PC-3 (cell line): ENCODE measurements around the gene DDX10. TPM values are rescaled to one million over a fixed set of nuclear protein-coding genes. Genes with fewer than 3 reads are reported as not detected.

ENCODE experiments used
- ATAC-seq: fragments of 200-7000 bp; cut with Tn5 transposase; 2 replicates; pipeline ENCODE4 v1.9.1; 2020; ENCODE audit warnings: mild to moderate bottlenecking, moderate library complexity
- BruUV-seq: library from RNA; stranded (reverse); fragments of 400-500 nt; replicated peaks from 2 replicates; lab custom pipeline; 2021; lab: Mats Ljungman, UMichigan
- CTCF ChIA-PET: fragments of 300-600 bp; sonication (Branson Sonifier 250); formaldehyde crosslinking; loops from one replicate; lab custom pipeline; 2022; ENCODE audit warnings: antibody characterized with exemption; lab: Charles Lee
- POLR2A ChIA-PET: fragments of 300-600 bp; sonication (Branson Sonifier 250); formaldehyde crosslinking; loops from one replicate; lab custom pipeline; 2022; ENCODE audit warnings: antibody characterized with exemption; ENCODE audit not compliant: unreplicated experiment; lab: Charles Lee
- DNase-seq: peaks from one replicate; pipeline ENCODE4 v3.0.0-alpha.2; 2015
- H2AFZ ChIP-seq: fragments of 300-600 bp; sonication (generic); 2 replicates; pipeline ENCODE4 v1.6.0; 2016; ENCODE audit warnings: antibody characterized with exemption, low read length
- H3F3A ChIP-seq: fragments of 300-600 bp; sonication (generic); one replicate; pipeline ENCODE4 v1.6.0; 2017; ENCODE audit warnings: antibody characterized with exemption, low read length, control low read depth, mild to moderate bottlenecking; ENCODE audit not compliant: unreplicated experiment
- H3K27ac ChIP-seq: fragments of 300-600 bp; sonication (generic); 2 replicates; pipeline ENCODE4 v1.5.1; 2016; ENCODE audit warnings: mild to moderate bottlenecking, low read length
- H3K27me3 ChIP-seq: fragments of 300-600 bp; sonication (generic); 2 replicates; pipeline ENCODE4 v1.6.1; 2016; ENCODE audit warnings: low read length, mixed read lengths
- H3K36me3 ChIP-seq: fragments of 300-600 bp; sonication (generic); 2 replicates; pipeline ENCODE4 v1.6.1; 2016; ENCODE audit warnings: low read depth, mixed run types, low read length, mixed read lengths
- H3K4me1 ChIP-seq: fragments of 300-600 bp; sonication (generic); 2 replicates; pipeline ENCODE4 v1.5.1; 2016; ENCODE audit warnings: low read length; ENCODE audit not compliant: insufficient read depth
- H3K4me2 ChIP-seq: fragments of 300-600 bp; sonication (generic); 2 replicates; pipeline ENCODE4 v1.6.0; 2016; ENCODE audit warnings: low read length
- H3K4me3 ChIP-seq: fragments of 300-600 bp; sonication (generic); 2 replicates; pipeline ENCODE4 v1.5.1; 2016; ENCODE audit warnings: mild to moderate bottlenecking, low read length, mixed read lengths
- H3K79me2 ChIP-seq: fragments of 300-600 bp; sonication (generic); 2 replicates; pipeline ENCODE4 v1.6.1; 2017; ENCODE audit warnings: low read length, mixed read lengths
- H3K9ac ChIP-seq: fragments of 300-600 bp; sonication (generic); 2 replicates; pipeline ENCODE4 v1.6.0; 2016; ENCODE audit warnings: mild to moderate bottlenecking, low read length
- H3K9me2 ChIP-seq: fragments of 300-600 bp; sonication (generic); replicated peaks from 2 replicates; pipeline ENCODE4 v1.6.1; 2016; ENCODE audit warnings: mixed run types, low read length, mixed read lengths
- H3K9me3 ChIP-seq: fragments of 300-600 bp; sonication (generic); 2 replicates; pipeline ENCODE4 v1.6.1; 2016; ENCODE audit warnings: low read length, mixed read lengths
- H4K20me1 ChIP-seq: fragments of 300-600 bp; sonication (generic); 2 replicates; pipeline ENCODE4 v1.6.1; 2016; ENCODE audit warnings: low read length, mixed read lengths
- EZH2 ChIP-seq: fragments of 300-600 bp; sonication (generic); IDR thresholded peaks from one replicate; pipeline ENCODE4 v1.6.1; 2017; ENCODE audit warnings: antibody characterized with exemption, mild to moderate bottlenecking, low read length; ENCODE audit not compliant: unreplicated experiment
- EZH2phosphoT487 ChIP-seq: fragments of 300-600 bp; sonication (generic); IDR thresholded peaks from 2 replicates; pipeline ENCODE4 v1.6.1; 2018; ENCODE audit warnings: mild to moderate bottlenecking, antibody characterized with exemption, low read length, borderline replicate concordance
- intact Hi-C: fragments of 100-400 bp; cut with micrococcal nuclease; formaldehyde crosslinking; loops from 2 replicates; pipeline ENCODE4 v1.9.0; 2023
- total RNA-seq: library from RNA; depleted of rRNA; stranded (reverse); fragments of >200 nt; gene quantifications from 2 replicates; pipeline ENCODE4 v1.2.3, GENCODE V29; 2014
- TF ChIP-seq, protein P1 (sequence below): fragments of 300-600 bp; sonication (generic); conservative IDR thresholded peaks from 2 replicates; pipeline ENCODE4 v1.5.1; 2017; ENCODE audit warnings: antibody characterized with exemption, low read depth, mild to moderate bottlenecking, low read length

DDX10 gene
- total RNA-seq, 1 experiment from 2014 or later = 55.2 TPM

- H3K9ac ChIP-seq = no peak overlapping the region
- ChIA-PET CTCF (no interaction called here), POLR2A (no interaction called here)
- no peak overlapping the region for H3K4me3 ChIP-seq
- no peaks in the 10 kb centered on the region for H3K4me1 ChIP-seq
- H3K9me2 ChIP-seq = no peaks in the 10 kb centered on the region
- H3K79me2 ChIP-seq = no peaks in the 10 kb centered on the region
- no peaks in the 10 kb centered on the region for H3F3A ChIP-seq
- no peak for ATAC-seq
- no TSS peak for BruUV-seq
- no peaks in the 10 kb centered on the region for H3K27me3 ChIP-seq
- no peak overlapping the region for H2AFZ ChIP-seq
- H4K20me1 ChIP-seq = no peaks in the 10 kb centered on the region
- H3K9me3 ChIP-seq = no peaks in the 10 kb centered on the region
- no peak for DNase-seq
- H3K36me3 ChIP-seq = no peaks in the 10 kb centered on the region
- intact Hi-C loops = no loop called here
- TF ChIP-seq EZH2 (no peak), EZH2phosphoT487 (no peak)
- TF ChIP-seq, protein P1, sequence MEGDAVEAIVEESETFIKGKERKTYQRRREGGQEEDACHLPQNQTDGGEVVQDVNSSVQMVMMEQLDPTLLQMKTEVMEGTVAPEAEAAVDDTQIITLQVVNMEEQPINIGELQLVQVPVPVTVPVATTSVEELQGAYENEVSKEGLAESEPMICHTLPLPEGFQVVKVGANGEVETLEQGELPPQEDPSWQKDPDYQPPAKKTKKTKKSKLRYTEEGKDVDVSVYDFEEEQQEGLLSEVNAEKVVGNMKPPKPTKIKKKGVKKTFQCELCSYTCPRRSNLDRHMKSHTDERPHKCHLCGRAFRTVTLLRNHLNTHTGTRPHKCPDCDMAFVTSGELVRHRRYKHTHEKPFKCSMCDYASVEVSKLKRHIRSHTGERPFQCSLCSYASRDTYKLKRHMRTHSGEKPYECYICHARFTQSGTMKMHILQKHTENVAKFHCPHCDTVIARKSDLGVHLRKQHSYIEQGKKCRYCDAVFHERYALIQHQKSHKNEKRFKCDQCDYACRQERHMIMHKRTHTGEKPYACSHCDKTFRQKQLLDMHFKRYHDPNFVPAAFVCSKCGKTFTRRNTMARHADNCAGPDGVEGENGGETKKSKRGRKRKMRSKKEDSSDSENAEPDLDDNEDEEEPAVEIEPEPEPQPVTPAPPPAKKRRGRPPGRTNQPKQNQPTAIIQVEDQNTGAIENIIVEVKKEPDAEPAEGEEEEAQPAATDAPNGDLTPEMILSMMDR = no peak
- no peak overlapping the region for H3K4me2 ChIP-seq
- H3K27ac ChIP-seq = no peak overlapping the region
Measured at GRCh38 chr11:108966206-108966605, 301.3 kb downstream of the DDX10 start.

GRCh38 chr11:108966978-108967377 lies 302.1 kb downstream of the DDX10 start:
- H3K9me2 ChIP-seq = no peaks in the 10 kb centered on the region
- ChIA-PET POLR2A (no interaction called here), CTCF (no interaction called here)
- H3K9ac ChIP-seq = no peak overlapping the region
- H3K27me3 ChIP-seq = no peaks in the 10 kb centered on the region
- no peaks in the 10 kb centered on the region for H3K4me1 ChIP-seq
- no peaks in the 10 kb centered on the region for H3K36me3 ChIP-seq
- ATAC-seq (no peak), DNase-seq (no peak)
- H3K27ac ChIP-seq = no peak overlapping the region
- BruUV-seq = no TSS peak
- H3K79me2 ChIP-seq = no peaks in the 10 kb centered on the region
- H4K20me1 ChIP-seq = no peaks in the 10 kb centered on the region
- no peak overlapping the region for H3K4me2 ChIP-seq
- no peaks in the 10 kb centered on the region for H3F3A ChIP-seq
- H3K4me3 ChIP-seq = no peak overlapping the region
- intact Hi-C loops = no loop called here
- H2AFZ ChIP-seq = no peak overlapping the region
- no peaks in the 10 kb centered on the region for H3K9me3 ChIP-seq
- TF ChIP-seq EZH2phosphoT487 (no peak), EZH2 (no peak)
- TF ChIP-seq, protein P1 = no peak

- POLR2A ChIA-PET = no interaction called here
- intact Hi-C loops = no loop called here
- H3K79me2 ChIP-seq = no peaks in the 10 kb centered on the region
- H3K9me3 ChIP-seq = no peaks in the 10 kb centered on the region
- BruUV-seq = no TSS peak
- H3F3A ChIP-seq = no peaks in the 10 kb centered on the region
- ATAC-seq = no peak
- no peaks in the 10 kb centered on the region for H4K20me1 ChIP-seq
- no peaks in the 10 kb centered on the region for H3K27me3 ChIP-seq
- 0 out of 2 replicates have a peak, but pooled peaks cover under 1% of the 10 kb centered on the region for H3K4me1 ChIP-seq
- no peaks in the 10 kb centered on the region for H3K36me3 ChIP-seq
- H3K9ac ChIP-seq = no peak overlapping the region
- no peak overlapping the region for H3K4me3 ChIP-seq
- no peak for TF ChIP-seq EZH2phosphoT487
- TF ChIP-seq, protein P1 = no peak
- no peak for TF ChIP-seq EZH2
- H2AFZ ChIP-seq = no peak overlapping the region
- H3K9me2 ChIP-seq = no peaks in the 10 kb centered on the region
- H3K27ac ChIP-seq = no peak overlapping the region
- H3K4me2 ChIP-seq = no peak overlapping the region
- CTCF ChIA-PET = no interaction called here
- DNase-seq = no peak
Measured at GRCh38 chr11:108967571-108967970, 302.7 kb downstream of the DDX10 start.
